Measurements from ENCODE around the gene CD8A. TPM values are rescaled to one million over a fixed set of nuclear protein-coding genes. Genes with fewer than 3 reads are reported as not detected.
"Not testable (repeated sequence)": the region's sequence is repeated elsewhere in the genome, so short reads cannot be mapped to it uniquely, and the experiment has no call there.

Gene CD8A
- total RNA-seq, 1 donor from 2014 or later = 0.81 TPM

- not testable (repeated sequence) for ATAC-seq; DNase-seq (ENCODE audit: low spot score)
Measured at GRCh38 chr2:86741889-86742498, 48.7 kb downstream of the CD8A start.

- peak; percentile 45 for ATAC-seq
Measured at GRCh38 chr2:86739889-86740288, 50.8 kb downstream of the CD8A start.

GRCh38 chr2:86739485-86739884, 51.2 kb downstream of the CD8A start:
- peak; percentile 62 for ATAC-seq
- DNase-seq (ENCODE audit: low spot score) = not testable (repeated sequence)

More at GRCh38 chr2:86739889-86740288, 50.8 kb downstream of the CD8A start:
- DNase-seq (ENCODE audit: low spot score) = not testable (repeated sequence)

- not testable (repeated sequence) for ATAC-seq; DNase-seq (ENCODE audit: low spot score)
Measured at GRCh38 chr2:86734896-86735295, 55.8 kb downstream of the CD8A start.

Other genes with a start within 250 kb of the CD8A start
- 22.0 TPM for gene CHMP3, start 227.5 kb downstream of the CD8A start, total RNA-seq
- gene RNF103, start 167.0 kb downstream of the CD8A start, total RNA-seq = 43.6 TPM
- 42.5 TPM for gene RMND5A, start 70.6 kb downstream of the CD8A start, total RNA-seq
- 0.45 TPM for gene CD8B, start 71.0 kb upstream of the CD8A start, total RNA-seq
- not detected for gene RGPD1, start 151.2 kb upstream of the CD8A start, total RNA-seq
- 104 TPM for gene PLGLB1, start 230.9 kb upstream of the CD8A start, total RNA-seq

Data from left lobe of liver (tissue), 2 donors.